GM12878 (cell line): ENCODE results near the gene KCNN3. TPM values are rescaled to one million over a fixed set of nuclear protein-coding genes. Genes with fewer than 3 reads are reported as not detected.

ENCODE experiments used
- CHD2 ChIP-seq: IDR thresholded peaks from 2 replicates; pipeline ENCODE4 v1.6.1; 2011; ENCODE audit warnings: low read depth, low read length, improper control_type of control experiment, borderline replicate concordance
- NBN ChIP-seq: fragments of 450-650 bp; IDR thresholded peaks from 2 replicates; pipeline ENCODE4 v1.6.1; 2016
- RB1 ChIP-seq: fragments of 450-650 bp; formaldehyde crosslinking; IDR thresholded peaks from 2 replicates; pipeline ENCODE4 v1.6.1; 2017; ENCODE audit warnings: mild to moderate bottlenecking, borderline replicate concordance
- YY1 ChIP-seq: IDR thresholded peaks from 2 replicates; pipeline ENCODE4 v1.6.1; 2011; ENCODE audit warnings: low read depth, mild to moderate bottlenecking, low read length
- polyA plus RNA-seq, 11 experiments: library from polyadenylated mRNA; depleted of rRNA in 4 of 11; unstranded in 6 of 11; stranded (reverse) in 5 of 11; fragments of >200 nt; fragmentation: Nextera tagmentation in 4 of 11; fragmentation: Illumina TruSeq in 1 of 11; extraction: Ambion mirVana in 4 of 11; extraction: Trizol in 1 of 11; gene quantifications; 1 replicate in 1 of 11; 2 replicates in 10 of 11; pipeline versions ENCODE4 v1.2.1 to v1.2.3, GENCODE V29; 2011 to 2016; ENCODE audit warnings: inconsistent platforms in 2 of 11, missing spikeins in 2 of 11, low read depth in 1 of 11
- total RNA-seq, 4 experiments: library from RNA; depleted of rRNA in 3 of 4; stranded (reverse); fragments of >200 nt in 3 of 4; fragmentation: Illumina TruSeq in 1 of 4; extraction: Trizol in 1 of 4; gene quantifications; 2 replicates each; pipeline versions ENCODE4 v1.2.1 to v1.2.3, GENCODE V29; 2013 to 2021
- TF ChIP-seq, protein P1 (sequence below): fragments of 150-350 bp; IDR thresholded peaks from 2 replicates; pipeline ENCODE4 v1.6.1; 2016; ENCODE audit warnings: low read depth, low read length
- TF ChIP-seq, protein P2 (sequence below): IDR thresholded peaks from 2 replicates; pipeline ENCODE4 v1.6.1; 2012; ENCODE audit warnings: low read depth, low read length, improper control_type of control experiment
- TF ChIP-seq, protein P3 (sequence below): fragments of 450-650 bp; IDR thresholded peaks from 2 replicates; pipeline ENCODE4 v1.6.1; 2016; ENCODE audit warnings: mild to moderate bottlenecking

KCNN3 gene
- total and polyA plus RNA-seq, 10 of the 15 experiments (the other 5 are each of a cell fraction or from before 2014, with no cell fraction given) = 3.5 to 26.4 (median 14.9) TPM

DNA sequence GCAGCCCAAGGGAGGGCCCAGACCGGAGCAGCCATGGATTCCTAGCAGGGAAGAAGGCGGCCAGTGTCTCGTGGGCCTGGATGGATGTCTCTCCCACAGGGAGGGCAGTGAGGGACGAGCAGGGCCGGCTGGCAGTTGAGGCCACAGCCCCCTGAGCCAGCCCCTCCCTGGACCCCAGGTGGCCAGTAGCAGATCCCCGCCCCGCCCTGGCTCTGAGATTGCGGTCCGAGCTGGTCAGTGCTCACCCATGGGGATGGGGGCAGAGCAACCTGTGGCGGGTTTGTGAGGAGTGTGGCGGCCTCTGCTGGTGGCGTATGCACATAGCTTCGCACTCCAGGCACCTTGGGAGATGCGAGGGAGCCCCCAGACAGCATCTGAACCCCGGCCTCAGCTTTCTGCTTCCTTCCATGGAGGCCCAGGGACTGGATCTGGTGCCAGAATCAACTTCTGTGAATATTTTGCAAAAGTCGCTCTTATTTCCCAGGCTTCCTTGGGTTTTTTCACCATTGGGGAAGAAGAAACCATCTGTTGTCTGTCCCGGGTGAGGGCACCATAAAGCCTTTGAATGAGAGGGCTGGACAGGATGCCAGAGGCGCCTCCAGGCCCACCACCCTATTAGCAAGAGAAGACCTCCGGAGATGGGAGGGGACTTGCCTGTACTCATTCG is 8.4 kb upstream of the KCNN3 start (continued):
- TF ChIP-seq RB1 (0 out of 2 replicates have a peak, but pooled peaks have one; percentile 53), CHD2 (peak; percentile 52; the same call in 1 of the 2 replicates), YY1 (peak; percentile 68; the same call in 1 of the 2 replicates), NBN (peak; percentile 62; the same call in 1 of the 2 replicates)
- TF ChIP-seq, protein P1, sequence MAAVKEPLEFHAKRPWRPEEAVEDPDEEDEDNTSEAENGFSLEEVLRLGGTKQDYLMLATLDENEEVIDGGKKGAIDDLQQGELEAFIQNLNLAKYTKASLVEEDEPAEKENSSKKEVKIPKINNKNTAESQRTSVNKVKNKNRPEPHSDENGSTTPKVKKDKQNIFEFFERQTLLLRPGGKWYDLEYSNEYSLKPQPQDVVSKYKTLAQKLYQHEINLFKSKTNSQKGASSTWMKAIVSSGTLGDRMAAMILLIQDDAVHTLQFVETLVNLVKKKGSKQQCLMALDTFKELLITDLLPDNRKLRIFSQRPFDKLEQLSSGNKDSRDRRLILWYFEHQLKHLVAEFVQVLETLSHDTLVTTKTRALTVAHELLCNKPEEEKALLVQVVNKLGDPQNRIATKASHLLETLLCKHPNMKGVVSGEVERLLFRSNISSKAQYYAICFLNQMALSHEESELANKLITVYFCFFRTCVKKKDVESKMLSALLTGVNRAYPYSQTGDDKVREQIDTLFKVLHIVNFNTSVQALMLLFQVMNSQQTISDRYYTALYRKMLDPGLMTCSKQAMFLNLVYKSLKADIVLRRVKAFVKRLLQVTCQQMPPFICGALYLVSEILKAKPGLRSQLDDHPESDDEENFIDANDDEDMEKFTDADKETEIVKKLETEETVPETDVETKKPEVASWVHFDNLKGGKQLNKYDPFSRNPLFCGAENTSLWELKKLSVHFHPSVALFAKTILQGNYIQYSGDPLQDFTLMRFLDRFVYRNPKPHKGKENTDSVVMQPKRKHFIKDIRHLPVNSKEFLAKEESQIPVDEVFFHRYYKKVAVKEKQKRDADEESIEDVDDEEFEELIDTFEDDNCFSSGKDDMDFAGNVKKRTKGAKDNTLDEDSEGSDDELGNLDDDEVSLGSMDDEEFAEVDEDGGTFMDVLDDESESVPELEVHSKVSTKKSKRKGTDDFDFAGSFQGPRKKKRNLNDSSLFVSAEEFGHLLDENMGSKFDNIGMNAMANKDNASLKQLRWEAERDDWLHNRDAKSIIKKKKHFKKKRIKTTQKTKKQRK = no peak
- TF ChIP-seq, protein P2, sequence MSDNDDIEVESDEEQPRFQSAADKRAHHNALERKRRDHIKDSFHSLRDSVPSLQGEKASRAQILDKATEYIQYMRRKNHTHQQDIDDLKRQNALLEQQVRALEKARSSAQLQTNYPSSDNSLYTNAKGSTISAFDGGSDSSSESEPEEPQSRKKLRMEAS = no peak
- TF ChIP-seq, protein P3, sequence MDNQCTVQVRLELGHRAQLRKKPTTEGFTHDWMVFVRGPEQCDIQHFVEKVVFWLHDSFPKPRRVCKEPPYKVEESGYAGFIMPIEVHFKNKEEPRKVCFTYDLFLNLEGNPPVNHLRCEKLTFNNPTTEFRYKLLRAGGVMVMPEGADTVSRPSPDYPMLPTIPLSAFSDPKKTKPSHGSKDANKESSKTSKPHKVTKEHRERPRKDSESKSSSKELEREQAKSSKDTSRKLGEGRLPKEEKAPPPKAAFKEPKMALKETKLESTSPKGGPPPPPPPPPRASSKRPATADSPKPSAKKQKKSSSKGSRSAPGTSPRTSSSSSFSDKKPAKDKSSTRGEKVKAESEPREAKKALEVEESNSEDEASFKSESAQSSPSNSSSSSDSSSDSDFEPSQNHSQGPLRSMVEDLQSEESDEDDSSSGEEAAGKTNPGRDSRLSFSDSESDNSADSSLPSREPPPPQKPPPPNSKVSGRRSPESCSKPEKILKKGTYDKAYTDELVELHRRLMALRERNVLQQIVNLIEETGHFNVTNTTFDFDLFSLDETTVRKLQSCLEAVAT = 0 out of 2 replicates have a peak, but pooled peaks have one; percentile 27
